NT2/D1 (cell line): ENCODE results near the gene PACS2.
"Not testable (repeated sequence)": the region's sequence is repeated elsewhere in the genome, so short reads cannot be mapped to it uniquely, and the experiment has no call there.

Experiments
- DNase-seq: peaks from one replicate; pipeline ENCODE4 v3.0.0-alpha.2; 2011; ENCODE audit warnings: low read depth, low spot score
- H3K27me3 ChIP-seq: 2 replicates; pipeline ENCODE4 v1.6.0; 2011; ENCODE audit warnings: mild to moderate bottlenecking; ENCODE audit not compliant: insufficient read length, insufficient read depth
- H3K36me3 ChIP-seq: 2 replicates; pipeline ENCODE4 v1.6.1; 2011; ENCODE audit warnings: mild to moderate bottlenecking, low read length, mixed read lengths; ENCODE audit not compliant: insufficient read depth, insufficient read length
- H3K4me1 ChIP-seq: 2 replicates; pipeline ENCODE4 v1.5.1; 2011; ENCODE audit not compliant: insufficient read depth, insufficient read length
- H3K4me3 ChIP-seq: 2 replicates; pipeline ENCODE4 v1.5.1; 2011; ENCODE audit warnings: low read depth; ENCODE audit not compliant: insufficient read length
- H3K9ac ChIP-seq: 2 replicates; pipeline ENCODE4 v1.6.0; 2011; ENCODE audit warnings: low read depth; ENCODE audit not compliant: insufficient read length
- H3K9me3 ChIP-seq: 2 replicates; pipeline ENCODE4 v1.5.1; 2011; ENCODE audit warnings: mild to moderate bottlenecking, low read length; ENCODE audit not compliant: insufficient read depth
- SUZ12 ChIP-seq: IDR thresholded peaks from 2 replicates; pipeline ENCODE4 v1.6.1; 2011; ENCODE audit not compliant: insufficient read length, insufficient read depth; ENCODE audit errors: extremely low read depth
- YY1 ChIP-seq: IDR thresholded peaks from 2 replicates; pipeline ENCODE4 v1.6.1; 2011; ENCODE audit not compliant: insufficient read length, insufficient read depth
- ZNF274 ChIP-seq: IDR thresholded peaks from 2 replicates; pipeline ENCODE4 v1.6.1; 2011; ENCODE audit warnings: mild to moderate bottlenecking, low read depth, low read length

The PACS2 gene

DNA sequence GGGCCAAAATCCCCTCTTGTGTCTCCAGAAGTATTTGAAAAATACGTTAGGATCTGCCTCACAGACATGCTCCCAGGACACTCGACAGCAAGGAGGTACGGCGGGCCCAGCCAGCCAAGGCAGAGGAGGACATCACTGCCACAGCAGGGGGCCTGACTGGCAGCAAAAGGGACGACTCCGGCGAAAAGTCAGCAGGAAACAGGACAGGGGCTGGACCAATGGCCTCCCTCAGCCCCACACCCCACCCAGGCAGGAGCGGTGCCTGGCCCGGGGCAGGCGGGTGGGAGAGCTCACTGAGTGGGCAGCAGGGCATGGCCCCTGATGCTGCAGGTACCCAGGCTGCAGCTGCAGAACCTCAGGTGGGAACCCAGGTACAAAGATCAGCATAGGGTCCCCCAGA lies 31.5 kb upstream of the PACS2 start:
- Histone ChIP-seq H3K9ac (no peak overlapping the region), H3K36me3 (no peaks in the 10 kb centered on the region), H3K4me1 (peaks cover 16% of the 10 kb centered on the region), H3K4me3 (no peak overlapping the region), H3K9me3 (no peaks in the 10 kb centered on the region), H3K27me3 (no peaks in the 10 kb centered on the region)
- TF ChIP-seq YY1: no peak
- TF ChIP-seq SUZ12: no peak
- no peak for TF ChIP-seq ZNF274
- DNase-seq: no peak

DNA sequence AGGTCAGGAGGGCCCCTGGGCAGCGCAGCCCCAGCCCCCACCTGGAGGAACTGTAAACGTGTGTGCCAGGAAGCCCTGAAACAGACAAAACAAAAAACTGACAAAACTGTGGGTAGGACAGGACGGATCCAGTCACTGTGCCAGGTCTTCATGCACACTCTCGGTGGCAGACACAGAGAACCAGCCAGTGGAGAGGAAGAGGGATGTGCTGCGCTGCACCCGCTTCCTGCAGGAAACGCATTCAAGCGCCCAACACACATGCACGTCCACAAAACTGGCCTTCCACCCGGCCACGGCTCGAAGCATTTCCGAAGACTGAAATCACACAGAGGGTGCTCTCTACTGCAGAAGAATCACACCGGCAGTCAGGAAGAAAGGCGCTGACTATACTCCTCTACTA lies 30.6 kb upstream of the PACS2 start:
- Histone ChIP-seq H3K36me3 (no peaks in the 10 kb centered on the region), H3K9me3 (no peaks in the 10 kb centered on the region), H3K27me3 (no peaks in the 10 kb centered on the region), H3K9ac (no peak overlapping the region), H3K4me3 (no peak overlapping the region), H3K4me1 (peaks cover 16% of the 10 kb centered on the region)
- no peak for DNase-seq
- no peak for TF ChIP-seq ZNF274
- TF ChIP-seq YY1: no peak
- TF ChIP-seq SUZ12: no peak

DNA sequence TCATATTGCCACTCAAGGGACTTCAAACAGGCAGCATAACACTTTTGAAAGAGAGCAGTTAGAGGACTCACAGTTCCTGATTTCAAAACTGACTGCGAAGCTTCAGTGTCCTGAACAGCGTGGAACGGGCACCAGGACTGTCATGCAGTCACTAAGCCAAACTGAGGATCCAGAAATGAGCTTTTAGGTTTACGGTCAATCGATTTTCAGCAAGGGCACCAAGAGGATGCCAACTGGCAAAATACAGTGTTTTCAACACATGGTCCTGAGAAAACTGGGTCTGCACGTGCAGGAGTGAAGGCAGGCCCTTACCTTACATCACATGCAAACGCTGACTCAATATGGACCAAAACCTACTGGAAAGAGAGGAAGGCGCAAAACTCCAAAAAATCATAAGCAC lies 29.4 kb upstream of the PACS2 start:
- TF ChIP-seq ZNF274 (no peak), YY1 (no peak), SUZ12 (no peak)
- Histone ChIP-seq H3K36me3 (no peaks in the 10 kb centered on the region), H3K4me1 (peaks cover 16% of the 10 kb centered on the region), H3K27me3 (no peaks in the 10 kb centered on the region), H3K9me3 (no peaks in the 10 kb centered on the region), H3K9ac (no peak overlapping the region), H3K4me3 (no peak overlapping the region)
- DNase-seq: no peak

DNA sequence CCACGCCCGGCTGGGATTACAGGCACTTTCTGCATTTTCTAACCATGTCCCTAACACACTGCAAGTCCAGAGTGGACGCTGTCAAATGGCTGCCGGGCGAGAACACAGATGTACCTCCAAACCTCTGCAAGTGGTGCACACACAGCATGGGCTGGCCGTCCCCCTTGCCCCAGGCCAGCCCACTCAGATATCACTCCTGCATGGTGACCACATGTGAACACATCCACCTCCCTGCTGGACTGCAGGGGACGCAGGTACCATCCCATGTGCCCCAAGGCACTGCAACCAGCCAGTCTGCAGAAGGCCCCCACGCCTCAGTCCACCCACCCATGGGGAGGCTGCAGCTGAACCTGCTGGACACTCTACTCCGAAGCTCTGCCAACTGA lies 27.8 kb upstream of the PACS2 start:
- TF ChIP-seq SUZ12 (no peak), ZNF274 (no peak), YY1 (no peak)
- Histone ChIP-seq H3K36me3 (no peaks in the 10 kb centered on the region), H3K9me3 (no peaks in the 10 kb centered on the region), H3K4me3 (no peak overlapping the region), H3K4me1 (peaks cover 16% of the 10 kb centered on the region), H3K9ac (no peak overlapping the region), H3K27me3 (no peaks in the 10 kb centered on the region)
- no peak for DNase-seq

DNA sequence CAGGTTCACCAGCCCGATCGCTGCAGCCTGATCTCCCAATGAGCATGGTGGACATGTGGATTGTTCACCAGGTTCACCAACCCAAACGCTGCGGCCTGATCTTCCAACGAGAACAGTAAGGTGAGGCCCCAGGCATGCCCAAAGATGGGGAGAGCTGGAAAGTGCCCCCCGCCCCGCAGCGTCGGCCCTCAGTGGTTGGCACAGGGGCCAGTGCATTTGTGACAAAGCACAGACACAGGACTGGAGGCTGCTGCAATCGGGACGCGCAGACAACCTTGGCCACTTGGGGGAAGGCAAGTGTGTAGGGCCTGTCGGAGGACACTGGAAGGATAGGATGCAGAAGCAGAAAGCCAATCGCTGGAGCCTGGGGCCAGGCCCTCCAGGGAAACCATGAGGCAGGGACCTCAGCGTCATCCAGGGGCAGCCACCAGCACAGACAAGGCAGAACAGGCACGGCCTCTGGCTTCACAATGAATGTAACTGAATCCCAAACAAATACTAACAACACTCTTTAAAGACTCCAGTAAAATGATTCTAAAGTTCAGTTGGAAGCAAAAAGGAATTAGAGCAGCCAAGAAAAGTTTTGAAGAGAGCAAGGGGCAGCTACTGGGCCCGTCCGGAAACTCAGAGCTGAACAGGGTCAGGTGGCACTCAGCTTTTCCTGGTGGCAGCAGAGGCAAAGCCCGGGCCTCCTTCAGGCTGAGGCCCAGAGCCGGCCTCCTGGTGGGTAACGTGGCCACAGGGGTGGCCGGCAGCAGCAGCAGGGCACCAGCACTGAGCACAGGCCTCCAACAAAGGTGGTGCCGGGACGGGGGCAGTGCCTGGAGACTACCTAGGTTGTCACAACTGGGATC lies 27.1 kb upstream of the PACS2 start:
- Histone ChIP-seq H3K9ac (no peak overlapping the region), H3K36me3 (no peaks in the 10 kb centered on the region), H3K4me1 (peaks cover 16% of the 10 kb centered on the region), H3K9me3 (no peaks in the 10 kb centered on the region), H3K4me3 (no peak overlapping the region), H3K27me3 (no peaks in the 10 kb centered on the region)
- DNase-seq: no peak
- TF ChIP-seq ZNF274 (no peak), YY1 (no peak), SUZ12 (no peak)

DNA sequence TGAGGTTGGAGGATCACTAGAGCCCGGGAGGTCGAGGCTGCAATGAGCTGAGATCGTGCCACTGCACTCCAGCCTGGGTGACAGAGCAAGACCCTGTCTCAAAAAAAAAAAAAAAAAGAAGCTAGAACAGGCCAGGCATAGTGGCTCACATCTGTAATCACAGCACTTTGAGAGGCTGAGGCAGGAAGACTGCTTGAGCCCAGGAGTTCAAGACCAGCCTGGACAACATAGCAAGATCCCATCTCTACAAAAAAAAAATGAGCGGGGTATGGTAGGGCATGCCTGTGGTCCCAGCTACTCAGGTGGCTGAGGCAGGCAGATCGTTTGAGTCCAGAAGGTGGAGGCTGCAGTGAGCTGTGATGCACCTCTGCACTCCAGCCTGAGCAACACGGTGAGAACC lies 25.6 kb upstream of the PACS2 start:
- peaks cover 14% of the 10 kb centered on the region for H3K4me1 ChIP-seq
- H3K9ac ChIP-seq, H3K4me3 ChIP-seq, DNase-seq, H3K9me3 ChIP-seq, H3K27me3 ChIP-seq, H3K36me3 ChIP-seq: not testable (repeated sequence)

DNA sequence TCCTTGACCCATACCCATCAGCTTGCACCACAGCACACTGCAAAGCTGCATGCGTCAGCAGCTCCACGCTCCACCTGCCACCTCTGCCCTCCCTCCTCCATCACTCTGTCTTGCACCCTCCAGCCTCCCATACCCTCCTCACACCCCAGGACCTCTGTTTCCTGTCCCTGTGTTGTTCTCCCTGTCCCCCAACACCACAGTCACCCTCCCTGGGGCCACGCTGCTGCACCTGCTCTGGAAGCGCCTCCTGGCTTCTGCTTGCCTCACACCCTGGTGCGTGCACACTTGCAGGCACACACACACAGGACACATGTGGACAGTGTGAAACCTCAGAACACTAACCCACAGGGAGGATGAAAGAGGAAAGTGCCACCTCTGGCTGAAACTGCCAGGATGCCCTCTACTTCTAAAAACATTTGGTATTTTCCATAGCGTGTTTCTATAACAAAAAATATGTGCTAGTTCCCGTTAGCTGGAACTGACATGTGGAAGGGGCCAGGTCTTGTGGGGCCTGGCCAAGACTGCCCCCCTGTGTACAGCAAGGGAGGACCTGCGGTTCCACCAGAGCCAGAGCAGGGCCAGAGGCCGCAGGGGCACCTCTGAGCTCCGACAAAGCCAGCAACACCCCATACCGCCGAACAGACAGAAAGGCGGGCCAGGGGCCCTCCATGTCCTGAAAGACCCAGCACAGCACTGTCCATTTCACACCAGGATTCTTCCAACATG lies 23.8 kb upstream of the PACS2 start:
- H3K9me3 ChIP-seq: no peaks in the 10 kb centered on the region
- H3K4me1 ChIP-seq: peaks cover 11% of the 10 kb centered on the region
- no peak for TF ChIP-seq SUZ12
- no peak for TF ChIP-seq YY1
- no peak for TF ChIP-seq ZNF274
- no peak overlapping the region for H3K9ac ChIP-seq
- no peak overlapping the region for H3K4me3 ChIP-seq
- no peaks in the 10 kb centered on the region for H3K27me3 ChIP-seq
- H3K36me3 ChIP-seq: no peaks in the 10 kb centered on the region
- no peak for DNase-seq
